Chondrocyte (in vitro differentiated cells): ENCODE measurements around the gene CMSS1. TPM values are rescaled to one million over a fixed set of nuclear protein-coding genes. Genes with fewer than 3 reads are reported as not detected.
A peak's percentile ranks its signal among the peaks of the same experiment; 100 is the strongest.

Experiments
- DNase-seq: peaks from one replicate; pipeline ENCODE4 v3.0.0; 2021; ENCODE audit warnings: mixed read lengths, low spot score
- H3K27ac Mint-ChIP-seq: one replicate; pipeline ENCODE4 v1.8.0; 2021; ENCODE audit warnings: mild to moderate bottlenecking, moderate library complexity, mixed read lengths; ENCODE audit not compliant: unreplicated experiment
- H3K27me3 Mint-ChIP-seq: 2 replicates; pipeline ENCODE4 v1.8.0; 2021; ENCODE audit warnings: low read depth, mixed read lengths
- H3K36me3 Mint-ChIP-seq: 2 replicates; pipeline ENCODE4 v1.8.0; 2021; ENCODE audit warnings: low read depth, mixed read lengths
- H3K4me1 Mint-ChIP-seq: 2 replicates; pipeline ENCODE4 v1.8.0; 2021; ENCODE audit warnings: low read depth, mild to moderate bottlenecking, mixed read lengths
- H3K4me3 Mint-ChIP-seq: one replicate; pipeline ENCODE4 v1.8.0; 2021; ENCODE audit warnings: mild to moderate bottlenecking, moderate library complexity, mixed read lengths; ENCODE audit not compliant: unreplicated experiment
- H3K9me3 Mint-ChIP-seq: 2 replicates; pipeline ENCODE4 v1.8.0; 2021; ENCODE audit warnings: low read depth, mixed read lengths
- total RNA-seq: library from RNA; stranded (reverse); gene quantifications from 3 replicates; pipeline ENCODE4 v1.2.1, GENCODE V29; 2021
- TF ChIP-seq, protein P1 (sequence below): fragments of 200-600 bp; sonication (generic); IDR thresholded peaks from 2 replicates; pipeline ENCODE4 v1.5.0; 2021; ENCODE audit warnings: antibody characterized with exemption, mild to moderate bottlenecking, moderate library complexity

CMSS1 gene
- total RNA-seq, 1 donor from 2014 or later = 19.5 TPM

DNA sequence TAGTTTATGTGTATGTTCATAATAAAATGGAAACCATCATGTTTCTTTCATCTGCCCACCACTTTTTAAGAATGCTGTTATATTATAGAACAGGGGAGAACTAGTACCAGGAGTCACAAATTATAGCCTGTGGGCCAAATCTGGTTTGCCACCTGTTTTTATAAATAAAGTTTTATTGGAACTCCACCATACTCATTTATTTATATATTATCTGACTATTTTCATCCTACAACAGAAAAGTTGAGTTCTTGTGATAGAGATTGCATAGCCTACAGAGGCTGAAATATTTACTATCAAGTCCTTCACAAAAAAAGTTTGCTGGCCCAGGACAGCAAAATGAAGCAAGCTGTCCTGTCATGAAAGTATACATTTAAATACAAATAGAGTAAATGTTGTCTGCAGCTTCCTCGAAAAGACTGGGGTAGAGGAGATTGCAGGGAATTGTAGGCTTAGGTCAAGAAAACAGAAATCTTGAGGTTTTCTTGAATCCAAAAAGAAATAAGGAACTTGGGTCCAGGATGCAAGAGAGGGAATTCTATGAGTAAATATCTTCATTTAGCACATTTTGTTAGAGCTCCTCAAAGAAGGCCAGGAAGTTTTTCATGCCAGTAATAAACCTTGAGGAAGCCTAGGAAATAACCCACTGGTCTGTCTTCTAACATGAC is 255.5 kb downstream of the CMSS1 start:
- no peaks in the 10 kb centered on the region for H3K36me3 Mint-ChIP-seq
- peak overlapping the region; percentile 94 for H3K27ac Mint-ChIP-seq
- DNase-seq = no peak
- TF ChIP-seq, protein P1, sequence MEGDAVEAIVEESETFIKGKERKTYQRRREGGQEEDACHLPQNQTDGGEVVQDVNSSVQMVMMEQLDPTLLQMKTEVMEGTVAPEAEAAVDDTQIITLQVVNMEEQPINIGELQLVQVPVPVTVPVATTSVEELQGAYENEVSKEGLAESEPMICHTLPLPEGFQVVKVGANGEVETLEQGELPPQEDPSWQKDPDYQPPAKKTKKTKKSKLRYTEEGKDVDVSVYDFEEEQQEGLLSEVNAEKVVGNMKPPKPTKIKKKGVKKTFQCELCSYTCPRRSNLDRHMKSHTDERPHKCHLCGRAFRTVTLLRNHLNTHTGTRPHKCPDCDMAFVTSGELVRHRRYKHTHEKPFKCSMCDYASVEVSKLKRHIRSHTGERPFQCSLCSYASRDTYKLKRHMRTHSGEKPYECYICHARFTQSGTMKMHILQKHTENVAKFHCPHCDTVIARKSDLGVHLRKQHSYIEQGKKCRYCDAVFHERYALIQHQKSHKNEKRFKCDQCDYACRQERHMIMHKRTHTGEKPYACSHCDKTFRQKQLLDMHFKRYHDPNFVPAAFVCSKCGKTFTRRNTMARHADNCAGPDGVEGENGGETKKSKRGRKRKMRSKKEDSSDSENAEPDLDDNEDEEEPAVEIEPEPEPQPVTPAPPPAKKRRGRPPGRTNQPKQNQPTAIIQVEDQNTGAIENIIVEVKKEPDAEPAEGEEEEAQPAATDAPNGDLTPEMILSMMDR = no peak
- no peak overlapping the region for H3K4me3 Mint-ChIP-seq
- H3K27me3 Mint-ChIP-seq = no peaks in the 10 kb centered on the region
- H3K9me3 Mint-ChIP-seq = no peaks in the 10 kb centered on the region
- peaks cover 79% of the 10 kb centered on the region for H3K4me1 Mint-ChIP-seq

DNA sequence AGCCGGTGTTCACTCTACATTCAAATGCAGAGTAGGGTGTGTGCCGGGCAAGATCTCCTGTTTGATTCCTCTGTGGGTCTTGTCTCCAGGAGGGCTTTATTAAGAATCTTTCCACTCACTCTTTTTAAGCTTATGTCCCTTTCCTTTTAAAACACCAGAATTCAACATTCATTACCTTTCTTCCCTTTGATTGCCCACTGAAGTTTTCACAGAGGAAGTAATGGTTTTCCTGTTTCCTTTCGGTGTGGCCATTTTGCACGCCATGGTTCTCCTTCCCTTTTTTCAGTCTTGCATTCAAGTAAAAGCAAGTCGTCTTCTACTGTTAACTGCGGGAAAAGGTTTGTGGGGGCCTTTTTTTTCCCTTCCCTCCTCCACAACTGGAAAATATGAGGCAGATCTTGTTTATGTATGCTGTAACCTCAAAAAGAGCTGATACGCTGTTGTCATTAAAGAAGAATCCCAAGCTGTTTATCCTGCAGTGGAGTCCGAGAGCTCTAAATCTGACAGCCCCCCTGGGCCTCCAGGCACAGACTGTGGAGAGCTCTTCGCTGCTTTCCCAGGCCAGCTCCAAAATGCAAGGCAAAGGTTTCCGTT is 256.1 kb downstream of the CMSS1 start:
- Mint-ChIP-seq H3K4me3 (peak overlapping the region; percentile 54), H3K27me3 (no peaks in the 10 kb centered on the region), H3K36me3 (no peaks in the 10 kb centered on the region), H3K9me3 (no peaks in the 10 kb centered on the region), H3K27ac (peak overlapping the region; percentile 94), H3K4me1 (peaks cover 78% of the 10 kb centered on the region)
- DNase-seq = no peak
- TF ChIP-seq, protein P1 = no peak

DNA sequence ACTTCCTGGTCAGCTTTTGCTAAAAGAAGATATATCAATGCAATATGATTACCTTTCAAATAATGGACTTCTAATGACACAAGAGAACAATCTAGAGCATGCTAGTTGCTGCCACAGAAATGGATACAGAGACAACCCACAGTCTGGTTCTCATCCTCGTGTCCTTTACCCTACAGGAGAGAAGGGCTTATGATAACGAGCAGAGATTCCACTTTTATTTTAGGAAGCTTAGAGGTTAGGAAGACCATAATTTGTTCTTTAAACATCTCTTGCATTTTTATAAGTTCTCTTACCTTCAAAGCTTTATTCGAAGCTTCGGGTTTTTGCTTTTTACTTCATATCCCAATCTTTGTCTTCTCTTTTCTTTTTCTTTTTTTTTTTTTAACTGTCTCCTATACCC is 257.5 kb downstream of the CMSS1 start:
- H3K27me3 Mint-ChIP-seq = no peaks in the 10 kb centered on the region
- H3K4me3 Mint-ChIP-seq = no peak overlapping the region
- TF ChIP-seq, protein P1 = no peak
- H3K9me3 Mint-ChIP-seq = no peaks in the 10 kb centered on the region
- H3K36me3 Mint-ChIP-seq = no peaks in the 10 kb centered on the region
- DNase-seq = no peak
- H3K27ac Mint-ChIP-seq = peak overlapping the region; percentile 41
- peaks cover 67% of the 10 kb centered on the region for H3K4me1 Mint-ChIP-seq

DNA sequence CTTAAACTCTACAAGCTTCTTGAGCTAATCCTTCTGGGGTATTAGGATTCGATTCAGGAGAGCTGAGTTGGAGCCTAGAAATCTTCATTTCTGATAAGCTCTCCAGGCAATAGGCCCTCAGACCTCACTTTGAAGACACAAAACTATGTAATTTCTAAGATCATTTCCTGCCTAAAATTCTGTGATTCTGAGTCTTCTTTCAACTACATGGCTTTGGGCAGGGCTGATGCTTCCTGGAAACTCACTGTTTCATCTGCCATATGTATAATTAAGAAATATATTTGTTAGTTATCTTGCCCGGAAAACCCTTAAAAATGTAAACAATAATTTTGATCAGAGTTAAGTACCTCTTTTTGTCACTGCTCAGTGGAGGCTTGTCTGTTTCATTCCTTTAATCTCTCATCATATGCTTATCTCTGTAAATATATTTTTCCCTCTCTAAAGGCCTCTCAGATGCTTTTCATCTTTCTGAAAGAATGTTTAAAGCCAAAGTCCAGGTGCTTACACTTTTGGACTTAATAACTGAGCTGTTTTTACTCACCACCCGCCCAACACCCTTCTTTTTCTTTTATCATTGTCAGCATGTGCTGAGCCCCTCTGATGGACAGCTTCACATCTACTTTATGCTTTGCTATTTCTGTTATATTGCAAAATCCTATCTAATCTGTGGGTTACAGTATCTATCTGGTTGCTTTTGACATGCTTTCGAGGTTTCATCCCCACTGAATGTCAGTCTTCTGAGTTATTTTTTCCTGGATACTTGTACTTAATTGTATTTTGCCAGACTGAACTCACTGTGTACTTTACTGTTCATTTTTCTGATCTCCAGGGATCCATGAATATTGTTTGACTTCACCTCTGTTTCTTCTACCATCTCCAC is 258.4 kb downstream of the CMSS1 start:
- H3K9me3 Mint-ChIP-seq = no peaks in the 10 kb centered on the region
- no peak for DNase-seq
- H3K27me3 Mint-ChIP-seq = no peaks in the 10 kb centered on the region
- H3K36me3 Mint-ChIP-seq = no peaks in the 10 kb centered on the region
- H3K4me1 Mint-ChIP-seq = peaks cover 69% of the 10 kb centered on the region
- peak overlapping the region; percentile 52 for H3K27ac Mint-ChIP-seq
- H3K4me3 Mint-ChIP-seq = no peak overlapping the region
- TF ChIP-seq, protein P1 = no peak
